ENCODE results near the gene NSUN3.

GRCh38 chr3:94099311-94099710 lies 36.5 kb downstream of the NSUN3 start:
- TF ChIP-seq CTCF (IDR thresholded peaks at IDR 0.05; ENCODE audit: insufficient read depth, low read length, poor library complexity, severe bottlenecking) (no peak), EZH2phosphoT487 (conservative IDR thresholded peaks at IDR 0.05; ENCODE audit: low read length) (no peak)
